ENCODE data around the gene TM2D1.

- TF ChIP-seq CTCF (IDR thresholded peaks at IDR 0.05) (no peak), POLR2A (IDR thresholded peaks at IDR 0.05) (no peak)
These were observed 24.6 kb upstream of the TM2D1 start for GRCh38 chr1:61749574-61749973.

Data from esophagus squamous epithelium (tissue), 4 donors.